ENCODE results near the gene TAOK1. TPM values are rescaled to one million over a fixed set of nuclear protein-coding genes. Genes with fewer than 3 reads are reported as not detected.

TAOK1 gene
- total and polyA plus RNA-seq, 8 donors, result 5.4 to 31.8 (median 16.8) TPM

DNA sequence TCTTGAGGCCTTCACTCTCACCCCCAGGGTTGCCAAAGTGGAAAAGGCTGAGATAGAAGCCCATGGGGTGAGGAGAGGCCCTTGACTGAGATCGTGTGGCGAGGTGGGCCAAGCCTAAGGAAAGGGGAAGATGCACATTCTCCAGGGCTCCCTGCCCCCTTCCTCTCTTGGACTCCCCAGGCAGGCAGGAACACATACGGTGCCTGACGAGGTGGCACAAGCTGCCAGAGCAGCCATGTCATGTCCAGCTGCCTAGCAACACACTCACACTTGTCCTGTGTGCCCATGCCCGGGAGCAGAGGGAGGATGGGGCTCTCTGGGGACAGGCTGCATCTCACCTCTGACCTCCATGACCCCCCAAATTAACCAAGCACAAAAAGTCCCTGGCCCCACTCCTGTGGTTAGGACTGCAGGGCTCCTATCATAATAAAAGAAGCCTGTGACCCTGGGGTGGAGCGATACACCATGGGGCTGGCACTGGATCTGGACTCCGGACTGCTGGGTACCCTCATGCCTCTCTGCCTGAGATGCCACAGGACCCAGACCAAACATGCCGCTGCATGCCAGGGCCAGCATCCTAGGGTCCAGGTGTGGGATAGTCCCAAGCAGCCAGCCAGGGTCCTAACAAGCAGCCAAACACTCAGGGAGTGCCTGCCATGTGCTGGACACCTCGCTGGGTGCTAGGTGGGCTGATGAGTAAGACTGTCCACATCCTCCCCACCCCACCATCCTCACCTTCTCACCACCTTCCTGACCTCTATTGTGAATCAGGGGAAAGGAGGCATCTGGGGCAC lies 196.7 kb downstream of the TAOK1 start:
- TF ChIP-seq, protein P1, sequence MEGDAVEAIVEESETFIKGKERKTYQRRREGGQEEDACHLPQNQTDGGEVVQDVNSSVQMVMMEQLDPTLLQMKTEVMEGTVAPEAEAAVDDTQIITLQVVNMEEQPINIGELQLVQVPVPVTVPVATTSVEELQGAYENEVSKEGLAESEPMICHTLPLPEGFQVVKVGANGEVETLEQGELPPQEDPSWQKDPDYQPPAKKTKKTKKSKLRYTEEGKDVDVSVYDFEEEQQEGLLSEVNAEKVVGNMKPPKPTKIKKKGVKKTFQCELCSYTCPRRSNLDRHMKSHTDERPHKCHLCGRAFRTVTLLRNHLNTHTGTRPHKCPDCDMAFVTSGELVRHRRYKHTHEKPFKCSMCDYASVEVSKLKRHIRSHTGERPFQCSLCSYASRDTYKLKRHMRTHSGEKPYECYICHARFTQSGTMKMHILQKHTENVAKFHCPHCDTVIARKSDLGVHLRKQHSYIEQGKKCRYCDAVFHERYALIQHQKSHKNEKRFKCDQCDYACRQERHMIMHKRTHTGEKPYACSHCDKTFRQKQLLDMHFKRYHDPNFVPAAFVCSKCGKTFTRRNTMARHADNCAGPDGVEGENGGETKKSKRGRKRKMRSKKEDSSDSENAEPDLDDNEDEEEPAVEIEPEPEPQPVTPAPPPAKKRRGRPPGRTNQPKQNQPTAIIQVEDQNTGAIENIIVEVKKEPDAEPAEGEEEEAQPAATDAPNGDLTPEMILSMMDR (IDR thresholded peaks at IDR 0.05), result no peak
- Histone ChIP-seq H3K36me3 (no peaks in the 10 kb centered on the region), H3K4me3 (no peak overlapping the region), H3K27ac (no peak overlapping the region), H3K9me3 (no peaks in the 10 kb centered on the region), H3K27me3 (no peaks in the 10 kb centered on the region), H3K4me1 (peaks cover 8 to 20% (median 11%) of the 10 kb centered on the region in 3 donors)
- WGBS, 2 donors, result 73 to 76% methylated on average over 9 of the region's 9 CpGs
- intact Hi-C loops (cut with DNase I), result no loop called here
- DNase-seq (peak in 2 of 6 donors; percentile 1 to 38), FAIRE-seq (no peak), ATAC-seq (no peak)

DNA sequence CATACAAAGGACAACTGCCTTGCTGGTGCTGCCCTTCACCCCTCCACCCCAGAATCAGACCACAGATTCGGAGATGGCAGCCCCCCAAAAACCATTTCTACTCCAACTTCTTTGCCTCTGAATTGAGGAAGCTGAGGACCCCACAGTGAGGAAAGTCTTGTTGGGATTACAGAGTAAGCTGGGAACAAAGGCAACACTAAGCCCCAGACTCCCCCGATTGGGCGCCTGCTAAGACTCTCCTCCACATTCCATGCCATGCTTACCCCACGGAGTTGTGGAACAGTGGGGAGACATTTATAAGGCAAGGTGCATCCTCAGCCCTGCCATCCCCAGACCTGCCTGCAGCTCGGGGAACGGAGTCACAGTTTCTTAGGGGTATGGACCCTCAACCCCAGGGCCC lies 197.4 kb downstream of the TAOK1 start:
- Histone ChIP-seq H3K36me3 (no peaks in the 10 kb centered on the region), H3K4me3 (no peak overlapping the region), H3K27me3 (no peaks in the 10 kb centered on the region), H3K9me3 (no peaks in the 10 kb centered on the region), H3K4me1 (peaks cover 15 to 27% (median 18%) of the 10 kb centered on the region in 3 donors), H3K27ac (no peak overlapping the region)
- TF ChIP-seq, protein P1 (IDR thresholded peaks at IDR 0.05), result no peak
- intact Hi-C loops (cut with DNase I), result no loop called here
- DNase-seq, result peak in 2 of 6 donors; percentile 2 to 13
- ATAC-seq, result no peak
- FAIRE-seq, result no peak
- 88 to 90% methylated on average over 6 of the region's 6 CpGs for WGBS, 2 donors

DNA sequence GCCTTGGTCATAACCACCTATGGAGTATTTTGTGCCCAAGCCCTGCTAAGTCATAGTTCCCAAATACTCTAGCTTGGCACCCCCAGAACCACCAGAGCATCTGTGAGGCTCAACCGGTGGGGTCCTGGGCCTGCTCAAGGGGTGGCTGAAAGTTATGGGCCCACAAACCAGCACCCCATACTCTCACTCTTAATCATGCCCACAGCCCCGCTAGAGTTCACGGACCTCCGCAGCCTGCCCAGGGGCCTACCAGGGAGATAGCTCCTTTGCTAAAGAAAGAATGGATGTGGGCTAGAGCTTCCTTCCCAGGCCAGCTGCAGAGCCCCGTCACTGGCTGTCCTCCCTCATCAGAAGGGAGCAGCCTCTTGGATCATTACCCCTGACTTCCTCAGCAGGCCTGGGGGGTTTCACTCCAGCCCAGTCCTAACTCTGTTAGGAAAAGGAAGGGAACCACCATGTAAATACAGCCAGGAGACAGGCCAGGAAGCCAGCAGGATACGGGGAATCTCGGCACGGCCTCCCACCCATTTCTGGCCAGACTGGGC lies 197.9 kb downstream of the TAOK1 start:
- no peak for ATAC-seq
- Histone ChIP-seq H3K4me3 (peak overlapping the region in 3 of 4 donors; percentile 77 to 83 (median 80)), H3K4me1 (peaks cover 15 to 29% (median 20%) of the 10 kb centered on the region in 3 donors), H3K27me3 (no peaks in the 10 kb centered on the region), H3K9me3 (no peaks in the 10 kb centered on the region), H3K27ac (peak overlapping the region in 1 of 4 donors; percentile 47), H3K36me3 (no peaks in the 10 kb centered on the region)
- intact Hi-C loops (cut with DNase I), result no loop called here
- WGBS, 2 donors, result 34 to 44% methylated on average over 8 of the region's 8 CpGs
- FAIRE-seq, result no peak
- peak in 2 of 6 donors; percentile 19 to 43 for DNase-seq
- TF ChIP-seq, protein P1 (IDR thresholded peaks at IDR 0.05), result no peak

DNA sequence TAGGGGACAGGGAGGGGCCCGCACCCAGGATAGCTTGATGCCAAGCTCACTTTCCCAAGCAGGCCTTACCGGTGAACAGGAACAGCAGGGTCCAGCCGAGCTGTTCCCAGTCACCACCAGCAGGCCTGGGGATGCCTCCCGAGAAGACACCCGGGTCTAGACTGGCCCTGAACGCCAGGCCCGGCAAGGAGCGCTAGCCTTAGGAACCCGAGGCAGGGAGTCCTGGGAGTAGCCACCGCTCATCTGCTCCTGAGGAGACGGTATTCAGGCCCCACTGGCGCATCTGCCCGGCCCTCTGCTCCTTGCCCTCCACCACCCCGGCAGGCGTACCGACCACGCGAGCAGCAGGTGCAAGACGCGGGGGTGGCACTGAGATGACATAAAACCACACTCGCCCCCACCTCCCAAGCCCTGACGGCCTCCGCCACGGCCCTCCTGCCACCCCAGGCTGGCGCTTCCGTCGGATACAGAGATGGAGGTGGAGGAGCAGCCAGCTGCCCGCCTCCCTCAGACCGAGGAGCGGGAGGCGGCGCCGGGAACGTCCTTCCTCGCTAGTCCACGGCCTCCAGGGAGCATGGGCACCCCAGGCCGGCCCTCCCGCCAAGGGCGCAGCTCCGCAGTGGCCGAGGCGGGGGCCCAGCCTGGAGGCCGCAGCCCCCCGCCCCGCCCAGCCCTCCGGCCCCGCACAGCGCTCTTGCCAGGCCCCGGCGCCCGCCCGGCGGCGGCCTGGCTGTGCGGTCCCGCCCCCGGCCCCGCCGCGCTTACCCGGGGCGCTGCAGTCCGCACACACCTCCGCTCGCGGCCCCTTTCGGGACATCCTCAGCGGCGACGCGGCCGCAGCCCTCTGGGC lies 198.6 kb downstream of the TAOK1 start:
- ATAC-seq, result peak in 3 of 4 donors; percentile 0 to 13 (median 2)
- Histone ChIP-seq H3K27ac (peak overlapping the region in 3 of 4 donors; percentile 30 to 47 (median 38)), H3K4me1 (peaks cover 15 to 29% (median 20%) of the 10 kb centered on the region in 3 donors), H3K36me3 (no peaks in the 10 kb centered on the region), H3K4me3 (peak overlapping the region; percentile 58 to 83 (median 78)), H3K27me3 (no peaks in the 10 kb centered on the region), H3K9me3 (no peaks in the 10 kb centered on the region)
- TF ChIP-seq, protein P1 (IDR thresholded peaks at IDR 0.05), result no peak
- WGBS, 2 donors, result 1% methylated on average over 30 to 72 of the region's 72 CpGs
- DNase-seq, result peak in 4 of 6 donors; percentile 39 to 83 (median 62)
- no peak for FAIRE-seq
- intact Hi-C loops (cut with DNase I), result no loop called here

Measured in pancreas (tissue), 10 donors.